H1 (cell line): ENCODE data around the gene LTA. TPM values are rescaled to one million over a fixed set of nuclear protein-coding genes. Genes with fewer than 3 reads are reported as not detected.

Experiments
- BRCA1 ChIP-seq: IDR thresholded peaks from 2 replicates; pipeline ENCODE4 v1.6.1; 2012; ENCODE audit warnings: low read depth, low read length, improper control_type of control experiment
- CBX8 ChIP-seq: fragments of 300-800, 300-1000 bp; sonication (generic); IDR thresholded peaks from 2 replicates; pipeline ENCODE4 v1.7.1; 2016; ENCODE audit warnings: low read depth, low read length, borderline replicate concordance
- MAFK ChIP-seq: IDR thresholded peaks from 2 replicates; pipeline ENCODE4 v1.6.1; 2012; ENCODE audit warnings: low read depth, mild to moderate bottlenecking, improper control_type of control experiment, low read length
- SP1 ChIP-seq: IDR thresholded peaks from 2 replicates; pipeline ENCODE4 v1.6.1; 2011; ENCODE audit warnings: low read depth, low read length
- SP2 ChIP-seq: IDR thresholded peaks from 2 replicates; pipeline ENCODE4 v1.6.1; 2012; ENCODE audit warnings: mild to moderate bottlenecking, low read length, inconsistent platforms
- TAF7 ChIP-seq: optimal IDR thresholded peaks from 2 replicates; pipeline ENCODE3; 2011; ENCODE audit warnings: low read depth, mild to moderate bottlenecking, inconsistent platforms, low read length, moderate library complexity, borderline replicate concordance
- ZNF274 ChIP-seq: IDR thresholded peaks from 2 replicates; pipeline ENCODE4 v1.7.0; 2012; ENCODE audit warnings: low read length, borderline replicate concordance; ENCODE audit errors: extremely low read depth
- polyA plus RNA-seq, 7 experiments: library from polyadenylated mRNA; depleted of rRNA in 3 of 7; stranded (reverse) in 5 of 7; unstranded in 2 of 7; fragments of >200 nt in 5 of 7; fragments of 200-250 nt in 2 of 7; gene quantifications; 1 replicate in 5 of 7; 2 replicates in 1 of 7; 4 replicates in 1 of 7; pipeline versions ENCODE4 v1.2.1 to v1.2.3, GENCODE V29; 2011 to 2013; ENCODE audit warnings: missing spikeins in 2 of 7, mixed read lengths in 2 of 7
- total RNA-seq: library from RNA; stranded (reverse); fragmentation: NEBNext Ultra II Directional; extraction: Animal tissue kit (Norgen Biotek cat#: 25700); gene quantifications from 2 replicates; pipeline ENCODE4 v1.2.1, GENCODE V29; 2021

LTA gene
- total and polyA plus RNA-seq, 2 of the 8 experiments (the other 6 are each of a cell fraction or from before 2014, with no cell fraction given): not detected

DNA sequence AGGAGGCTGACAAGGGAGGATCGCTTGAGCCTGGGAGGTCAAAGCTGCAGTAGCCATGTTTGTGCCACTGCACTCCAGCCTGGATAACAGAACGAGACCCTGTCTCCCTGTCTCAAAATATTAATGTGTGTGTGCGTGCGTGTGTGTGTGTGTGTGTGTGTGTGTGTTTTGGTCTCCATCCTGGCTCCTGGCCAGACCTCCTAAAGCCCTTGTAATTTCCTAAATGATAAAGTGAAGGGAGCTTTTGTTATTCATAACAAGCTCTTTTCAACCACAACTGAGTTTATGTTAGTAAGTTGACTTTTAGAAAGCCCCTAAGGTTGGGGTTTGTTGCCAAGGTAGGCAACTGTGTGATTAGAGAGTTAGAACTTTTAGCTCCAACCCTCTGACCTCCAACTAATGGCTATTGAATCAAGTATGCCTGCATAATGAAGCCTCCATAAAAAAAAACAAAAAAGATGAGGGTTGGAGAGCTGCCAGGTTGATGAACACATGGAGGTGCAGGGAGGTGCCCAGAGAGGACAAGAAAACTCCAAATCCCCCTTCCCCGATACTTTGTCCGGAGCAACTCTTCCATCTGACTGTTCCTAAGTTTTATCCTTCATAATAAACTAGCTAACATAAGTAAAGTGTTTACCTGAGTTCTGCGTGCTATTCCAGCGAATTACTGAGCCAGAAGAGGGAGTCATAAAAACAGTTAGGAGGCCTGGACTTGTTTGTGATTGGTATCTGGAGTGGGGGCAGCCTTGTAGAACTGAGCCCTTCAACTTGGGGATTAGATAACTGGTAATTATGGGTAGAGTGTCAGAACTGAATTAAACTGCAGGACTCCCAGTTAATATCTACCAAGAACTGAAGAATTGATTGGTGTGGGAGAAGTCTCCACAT, 37.7 kb downstream of the LTA start (continued):
- TF ChIP-seq MAFK: no peak
- TF ChIP-seq SP2: no peak
- TF ChIP-seq CBX8: no peak
- no peak for TF ChIP-seq TAF7
- TF ChIP-seq SP1: no peak
- no peak for TF ChIP-seq BRCA1
- TF ChIP-seq ZNF274: no peak
